Liver (tissue), 9 donors: ENCODE data around the gene ZNF212. TPM values are rescaled to one million over a fixed set of nuclear protein-coding genes. Genes with fewer than 3 reads are reported as not detected.

ENCODE experiments used
- DNase-seq: peaks from one replicate; pipeline ENCODE4 v3.0.0-alpha.2; 2017; ENCODE audit warnings: low spot score
- H3K27ac ChIP-seq, 2 donors: one replicate each; pipeline ENCODE4 v1.7.0; 2013; ENCODE audit warnings: inconsistent platforms in 2 of 2, low read length in 2 of 2, control low read depth in 1 of 2, low read depth in 1 of 2, mild to moderate bottlenecking in 1 of 2
- H3K27me3 ChIP-seq, 4 donors: one replicate each; pipeline versions ENCODE4 v1.6.1 to v1.7.0; 2013; ENCODE audit warnings: low read length in 3 of 4, inconsistent platforms in 1 of 4, mild to moderate bottlenecking in 1 of 4, moderate library complexity in 1 of 4; ENCODE audit not compliant: control insufficient read depth in 4 of 4, insufficient read depth in 4 of 4
- H3K36me3 ChIP-seq, 4 donors: one replicate each; pipeline versions ENCODE4 v1.6.1 to v1.7.0; 2013; ENCODE audit warnings: low read length in 3 of 4, mild to moderate bottlenecking in 3 of 4, low read depth in 1 of 4, moderate library complexity in 1 of 4; ENCODE audit not compliant: control insufficient read depth in 4 of 4, insufficient read depth in 3 of 4
- H3K4me1 ChIP-seq, 4 donors: one replicate each; pipeline versions ENCODE4 v1.6.1 to v1.7.0; 2013; ENCODE audit warnings: low read length in 3 of 4, mild to moderate bottlenecking in 3 of 4, moderate library complexity in 1 of 4; ENCODE audit not compliant: control insufficient read depth in 4 of 4, insufficient read depth in 4 of 4
- H3K4me3 ChIP-seq, 3 donors: one replicate each; pipeline versions ENCODE4 v1.6.1 to v1.7.0; 2013; ENCODE audit warnings: low read length in 3 of 3, control low read depth in 1 of 3, low read depth in 1 of 3, mild to moderate bottlenecking in 1 of 3
- H3K9ac ChIP-seq, 2 donors: one replicate each; pipeline ENCODE4 v1.7.0; 2013; ENCODE audit warnings: low read length in 2 of 2, mild to moderate bottlenecking in 2 of 2, moderate library complexity in 2 of 2, control low read depth in 1 of 2, low read depth in 1 of 2
- H3K9me3 ChIP-seq, 4 donors: one replicate each; pipeline versions ENCODE4 v1.6.1 to v1.7.0; 2013; ENCODE audit warnings: low read length in 3 of 4; ENCODE audit not compliant: control insufficient read depth in 4 of 4
- EGR1 ChIP-seq, 2 donors: IDR thresholded peaks; 2 replicates each; pipeline ENCODE4 v1.6.1; 2016 to 2018; ENCODE audit warnings: antibody characterized with exemption in 2 of 2, low read depth in 2 of 2
- FOXA1 ChIP-seq: IDR thresholded peaks from 2 replicates; pipeline ENCODE4 v1.6.1; 2016; ENCODE audit warnings: antibody characterized with exemption
- FOXA2 ChIP-seq: IDR thresholded peaks from 2 replicates; pipeline ENCODE4 v1.6.1; 2016; ENCODE audit warnings: antibody characterized with exemption
- GABPA ChIP-seq, 2 donors: IDR thresholded peaks in 1 of 2; conservative IDR thresholded peaks in 1 of 2; 2 replicates each; pipeline ENCODE4 v1.6.1; 2016; ENCODE audit warnings: antibody characterized with exemption in 2 of 2, mild to moderate bottlenecking in 1 of 2, moderate library complexity in 1 of 2
- HNF4A ChIP-seq, 2 donors: conservative IDR thresholded peaks; 2 replicates each; pipeline ENCODE4 v1.6.1; 2016; ENCODE audit warnings: antibody characterized with exemption in 2 of 2, mild to moderate bottlenecking in 2 of 2
- HNF4G ChIP-seq: IDR thresholded peaks from 2 replicates; pipeline ENCODE4 v1.6.1; 2016; ENCODE audit warnings: antibody characterized with exemption
- JUND ChIP-seq, 2 donors: IDR thresholded peaks; 2 replicates each; pipeline ENCODE4 v1.6.1; 2016; ENCODE audit warnings: antibody characterized with exemption in 2 of 2
- NR2F2 ChIP-seq: IDR thresholded peaks from 2 replicates; pipeline ENCODE4 v1.6.1; 2016; ENCODE audit warnings: antibody characterized with exemption
- RAD21 ChIP-seq, 2 donors: IDR thresholded peaks; 2 replicates each; pipeline ENCODE4 v1.6.1; 2016; ENCODE audit warnings: antibody characterized with exemption in 2 of 2, mild to moderate bottlenecking in 2 of 2
- RXRA ChIP-seq, 2 donors: IDR thresholded peaks; 2 replicates each; pipeline ENCODE4 v1.6.1; 2017 to 2018; ENCODE audit warnings: antibody characterized with exemption in 2 of 2, mild to moderate bottlenecking in 1 of 2
- SP1 ChIP-seq: IDR thresholded peaks from 2 replicates; pipeline ENCODE4 v1.6.1; 2018; ENCODE audit warnings: antibody characterized with exemption, mild to moderate bottlenecking
- TAF1 ChIP-seq: conservative IDR thresholded peaks from 2 replicates; pipeline ENCODE4 v1.6.1; 2016; ENCODE audit warnings: antibody characterized with exemption, mild to moderate bottlenecking
- YY1 ChIP-seq: IDR thresholded peaks from 2 replicates; pipeline ENCODE4 v1.6.1; 2016; ENCODE audit warnings: antibody characterized with exemption, mild to moderate bottlenecking
- WGBS: extraction: QIAGEN DNeasy Blood & Tissue Kit; methylation state at CpG from one replicate; pipeline ENCODE4 v1.1.7; 2013; 5-methylcytosine and 5-hydroxymethylcytosine counted together
- polyA plus RNA-seq, 2 donors: library from polyadenylated mRNA; stranded (reverse) in 1 of 2; unstranded in 1 of 2; fragments of 200-250 nt in 1 of 2; fragments of >200 nt in 1 of 2; fragmentation: Nextera tagmentation in 1 of 2; extraction: Ambion mirVana in 1 of 2; gene quantifications; one replicate each; pipeline versions ENCODE4 v1.2.1 to v1.2.3, GENCODE V29; 2013 to 2015
- total RNA-seq, 2 donors: library from RNA; depleted of rRNA; stranded (reverse); fragments of >200 nt; gene quantifications; one replicate each; pipeline ENCODE4 v1.2.3, GENCODE V29; 2014
- TF ChIP-seq, protein P1 (sequence below): IDR thresholded peaks from 2 replicates; pipeline ENCODE4 v1.6.1; 2016; ENCODE audit warnings: antibody characterized with exemption
- TF ChIP-seq, protein P2 (sequence below): IDR thresholded peaks from 2 replicates; pipeline ENCODE4 v1.6.1; 2016; ENCODE audit warnings: antibody characterized with exemption
- TF ChIP-seq, protein P3 (sequence below): IDR thresholded peaks from 2 replicates; pipeline ENCODE4 v1.6.1; 2016; ENCODE audit warnings: antibody characterized with exemption, mild to moderate bottlenecking
- TF ChIP-seq, protein P4 (sequence below): IDR thresholded peaks from 2 replicates; pipeline ENCODE4 v1.6.1; 2016; ENCODE audit warnings: antibody characterized with exemption
- TF ChIP-seq, protein P5 (sequence below): fragments of 150-350 bp; IDR thresholded peaks from 2 replicates; pipeline ENCODE4 v1.5.1; 2017; ENCODE audit warnings: improper control_type of control experiment, low read depth, low read length; ENCODE audit not compliant: missing input control
- donor health status: healthy.
- donor health status: healthy.
- donor health status: healthy.
- donor health status: healthy.
- donor health status: healthy.

Gene ZNF212
- total and polyA plus RNA-seq, 4 donors: 3.4 to 4.9 (median 3.7) TPM

DNA sequence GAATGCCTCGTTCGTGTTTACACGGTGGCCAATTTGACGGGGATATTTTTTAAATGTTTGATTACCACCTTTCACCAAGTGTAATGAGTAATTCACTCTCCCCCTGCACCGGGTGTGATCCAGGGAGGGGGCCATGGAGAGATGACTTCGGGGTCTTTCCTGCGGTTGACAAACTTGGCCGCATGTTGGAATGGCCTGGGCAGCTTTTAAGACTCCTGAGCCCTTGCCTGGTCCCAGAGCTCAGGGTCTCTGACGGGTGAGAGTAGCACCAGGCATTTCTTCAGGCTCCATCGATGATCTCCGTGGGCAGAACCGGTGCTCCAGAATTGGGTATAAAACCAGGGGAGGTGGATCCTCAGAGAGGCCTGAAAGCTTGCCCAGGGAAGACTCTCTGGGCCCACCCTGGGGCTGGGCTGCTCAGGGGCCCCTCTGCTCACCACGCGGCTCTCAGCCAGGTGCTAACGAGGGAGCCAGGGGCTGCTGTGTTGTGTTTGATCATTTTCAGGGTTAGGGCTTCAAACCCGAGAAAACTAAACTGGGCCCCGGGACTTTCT lies 43.2 kb upstream of the ZNF212 start:
- Histone ChIP-seq H3K27ac (peak overlapping the region; percentile 6 to 51), H3K9me3 (no peaks in the 10 kb centered on the region), H3K4me1 (peaks cover 7 to 20% (median 17%) of the 10 kb centered on the region in 4 donors), H3K4me3 (peak overlapping the region; percentile 66 to 71 (median 68)), H3K9ac (peak overlapping the region; percentile 49 to 94), H3K27me3 (no peaks in the 10 kb centered on the region), H3K36me3 (peaks cover 16 to 28% (median 24%) of the 10 kb centered on the region in 4 donors)
- no peak for TF ChIP-seq SP1
- TF ChIP-seq EGR1 (IDR thresholded peaks at IDR 0.05; ENCODE audit: low read depth in 2 of 2): no peak
- no peak for TF ChIP-seq JUND (IDR thresholded peaks at IDR 0.05)
- no peak for TF ChIP-seq HNF4G
- TF ChIP-seq TAF1: no peak
- TF ChIP-seq, protein P1, sequence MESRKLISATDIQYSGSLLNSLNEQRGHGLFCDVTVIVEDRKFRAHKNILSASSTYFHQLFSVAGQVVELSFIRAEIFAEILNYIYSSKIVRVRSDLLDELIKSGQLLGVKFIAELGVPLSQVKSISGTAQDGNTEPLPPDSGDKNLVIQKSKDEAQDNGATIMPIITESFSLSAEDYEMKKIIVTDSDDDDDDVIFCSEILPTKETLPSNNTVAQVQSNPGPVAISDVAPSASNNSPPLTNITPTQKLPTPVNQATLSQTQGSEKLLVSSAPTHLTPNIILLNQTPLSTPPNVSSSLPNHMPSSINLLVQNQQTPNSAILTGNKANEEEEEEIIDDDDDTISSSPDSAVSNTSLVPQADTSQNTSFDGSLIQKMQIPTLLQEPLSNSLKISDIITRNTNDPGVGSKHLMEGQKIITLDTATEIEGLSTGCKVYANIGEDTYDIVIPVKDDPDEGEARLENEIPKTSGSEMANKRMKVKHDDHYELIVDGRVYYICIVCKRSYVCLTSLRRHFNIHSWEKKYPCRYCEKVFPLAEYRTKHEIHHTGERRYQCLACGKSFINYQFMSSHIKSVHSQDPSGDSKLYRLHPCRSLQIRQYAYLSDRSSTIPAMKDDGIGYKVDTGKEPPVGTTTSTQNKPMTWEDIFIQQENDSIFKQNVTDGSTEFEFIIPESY: no peak
- TF ChIP-seq RXRA (IDR thresholded peaks at IDR 0.05): no peak
- TF ChIP-seq, protein P2, sequence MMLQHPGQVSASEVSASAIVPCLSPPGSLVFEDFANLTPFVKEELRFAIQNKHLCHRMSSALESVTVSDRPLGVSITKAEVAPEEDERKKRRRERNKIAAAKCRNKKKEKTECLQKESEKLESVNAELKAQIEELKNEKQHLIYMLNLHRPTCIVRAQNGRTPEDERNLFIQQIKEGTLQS: no peak
- TF ChIP-seq RAD21 (IDR thresholded peaks at IDR 0.05): no peak
- TF ChIP-seq FOXA1: no peak
- no peak for TF ChIP-seq FOXA2
- TF ChIP-seq GABPA (IDR thresholded peaks at IDR 0.05 in 1 of 2, conservative IDR thresholded peaks at IDR 0.05 in 1 of 2): no peak
- TF ChIP-seq, protein P3, sequence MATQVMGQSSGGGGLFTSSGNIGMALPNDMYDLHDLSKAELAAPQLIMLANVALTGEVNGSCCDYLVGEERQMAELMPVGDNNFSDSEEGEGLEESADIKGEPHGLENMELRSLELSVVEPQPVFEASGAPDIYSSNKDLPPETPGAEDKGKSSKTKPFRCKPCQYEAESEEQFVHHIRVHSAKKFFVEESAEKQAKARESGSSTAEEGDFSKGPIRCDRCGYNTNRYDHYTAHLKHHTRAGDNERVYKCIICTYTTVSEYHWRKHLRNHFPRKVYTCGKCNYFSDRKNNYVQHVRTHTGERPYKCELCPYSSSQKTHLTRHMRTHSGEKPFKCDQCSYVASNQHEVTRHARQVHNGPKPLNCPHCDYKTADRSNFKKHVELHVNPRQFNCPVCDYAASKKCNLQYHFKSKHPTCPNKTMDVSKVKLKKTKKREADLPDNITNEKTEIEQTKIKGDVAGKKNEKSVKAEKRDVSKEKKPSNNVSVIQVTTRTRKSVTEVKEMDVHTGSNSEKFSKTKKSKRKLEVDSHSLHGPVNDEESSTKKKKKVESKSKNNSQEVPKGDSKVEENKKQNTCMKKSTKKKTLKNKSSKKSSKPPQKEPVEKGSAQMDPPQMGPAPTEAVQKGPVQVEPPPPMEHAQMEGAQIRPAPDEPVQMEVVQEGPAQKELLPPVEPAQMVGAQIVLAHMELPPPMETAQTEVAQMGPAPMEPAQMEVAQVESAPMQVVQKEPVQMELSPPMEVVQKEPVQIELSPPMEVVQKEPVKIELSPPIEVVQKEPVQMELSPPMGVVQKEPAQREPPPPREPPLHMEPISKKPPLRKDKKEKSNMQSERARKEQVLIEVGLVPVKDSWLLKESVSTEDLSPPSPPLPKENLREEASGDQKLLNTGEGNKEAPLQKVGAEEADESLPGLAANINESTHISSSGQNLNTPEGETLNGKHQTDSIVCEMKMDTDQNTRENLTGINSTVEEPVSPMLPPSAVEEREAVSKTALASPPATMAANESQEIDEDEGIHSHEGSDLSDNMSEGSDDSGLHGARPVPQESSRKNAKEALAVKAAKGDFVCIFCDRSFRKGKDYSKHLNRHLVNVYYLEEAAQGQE: no peak
- no peak for TF ChIP-seq NR2F2
- TF ChIP-seq YY1: no peak
- TF ChIP-seq, protein P4, sequence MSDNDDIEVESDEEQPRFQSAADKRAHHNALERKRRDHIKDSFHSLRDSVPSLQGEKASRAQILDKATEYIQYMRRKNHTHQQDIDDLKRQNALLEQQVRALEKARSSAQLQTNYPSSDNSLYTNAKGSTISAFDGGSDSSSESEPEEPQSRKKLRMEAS: no peak
- 1% methylated on average over 17 of the region's 17 CpGs for WGBS
- no peak for DNase-seq

DNA sequence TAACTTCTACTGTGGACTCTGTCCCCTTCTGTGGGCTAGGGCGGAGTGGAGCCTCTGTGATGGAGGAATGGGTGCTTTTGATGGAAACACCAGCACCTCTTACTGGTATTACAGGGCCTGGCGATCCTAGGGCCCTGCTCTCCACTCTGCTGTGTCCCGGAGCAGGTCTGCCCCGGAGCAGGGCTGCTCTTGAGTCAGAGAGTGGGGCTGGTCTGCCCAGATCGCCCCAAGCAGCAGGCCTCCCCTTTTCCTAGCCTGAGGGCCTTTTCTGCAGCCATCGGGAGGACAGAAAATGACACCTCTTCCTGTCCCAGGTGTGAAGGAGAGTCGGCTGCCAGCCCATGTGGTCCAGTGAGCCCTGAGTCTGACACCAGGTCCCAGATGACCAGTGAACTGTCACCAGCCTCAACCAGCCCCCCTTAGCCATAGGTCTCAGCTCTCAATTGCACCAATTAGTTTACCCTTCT lies 42.7 kb upstream of the ZNF212 start:
- Histone ChIP-seq H3K27me3 (no peaks in the 10 kb centered on the region), H3K4me3 (peak overlapping the region; percentile 66 to 71 (median 68)), H3K9ac (peak overlapping the region in 1 of 2 donors; percentile 94), H3K36me3 (peaks cover 16 to 30% (median 26%) of the 10 kb centered on the region in 4 donors), H3K4me1 (peaks cover 7 to 20% (median 17%) of the 10 kb centered on the region in 4 donors), H3K9me3 (no peaks in the 10 kb centered on the region), H3K27ac (peak overlapping the region; percentile 6 to 51)
- no peak for DNase-seq
- TF ChIP-seq, protein P5, sequence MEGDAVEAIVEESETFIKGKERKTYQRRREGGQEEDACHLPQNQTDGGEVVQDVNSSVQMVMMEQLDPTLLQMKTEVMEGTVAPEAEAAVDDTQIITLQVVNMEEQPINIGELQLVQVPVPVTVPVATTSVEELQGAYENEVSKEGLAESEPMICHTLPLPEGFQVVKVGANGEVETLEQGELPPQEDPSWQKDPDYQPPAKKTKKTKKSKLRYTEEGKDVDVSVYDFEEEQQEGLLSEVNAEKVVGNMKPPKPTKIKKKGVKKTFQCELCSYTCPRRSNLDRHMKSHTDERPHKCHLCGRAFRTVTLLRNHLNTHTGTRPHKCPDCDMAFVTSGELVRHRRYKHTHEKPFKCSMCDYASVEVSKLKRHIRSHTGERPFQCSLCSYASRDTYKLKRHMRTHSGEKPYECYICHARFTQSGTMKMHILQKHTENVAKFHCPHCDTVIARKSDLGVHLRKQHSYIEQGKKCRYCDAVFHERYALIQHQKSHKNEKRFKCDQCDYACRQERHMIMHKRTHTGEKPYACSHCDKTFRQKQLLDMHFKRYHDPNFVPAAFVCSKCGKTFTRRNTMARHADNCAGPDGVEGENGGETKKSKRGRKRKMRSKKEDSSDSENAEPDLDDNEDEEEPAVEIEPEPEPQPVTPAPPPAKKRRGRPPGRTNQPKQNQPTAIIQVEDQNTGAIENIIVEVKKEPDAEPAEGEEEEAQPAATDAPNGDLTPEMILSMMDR: no peak
- TF ChIP-seq NR2F2: no peak
- no peak for TF ChIP-seq GABPA (IDR thresholded peaks at IDR 0.05 in 1 of 2, conservative IDR thresholded peaks at IDR 0.05 in 1 of 2)
- TF ChIP-seq HNF4A (conservative IDR thresholded peaks at IDR 0.05): peak; percentile 28 to 49
- TF ChIP-seq RXRA (IDR thresholded peaks at IDR 0.05): no peak
- no peak for TF ChIP-seq SP1
- no peak for TF ChIP-seq YY1
- WGBS: 17% methylated on average over 7 of the region's 7 CpGs
